ENCODE results near the gene SMAD5.

GRCh38 chr5:136193322-136193935 lies 60.8 kb downstream of the SMAD5 start:
- no peak for TF ChIP-seq POLR2A (IDR thresholded peaks at IDR 0.05)
- TF ChIP-seq, protein P1, sequence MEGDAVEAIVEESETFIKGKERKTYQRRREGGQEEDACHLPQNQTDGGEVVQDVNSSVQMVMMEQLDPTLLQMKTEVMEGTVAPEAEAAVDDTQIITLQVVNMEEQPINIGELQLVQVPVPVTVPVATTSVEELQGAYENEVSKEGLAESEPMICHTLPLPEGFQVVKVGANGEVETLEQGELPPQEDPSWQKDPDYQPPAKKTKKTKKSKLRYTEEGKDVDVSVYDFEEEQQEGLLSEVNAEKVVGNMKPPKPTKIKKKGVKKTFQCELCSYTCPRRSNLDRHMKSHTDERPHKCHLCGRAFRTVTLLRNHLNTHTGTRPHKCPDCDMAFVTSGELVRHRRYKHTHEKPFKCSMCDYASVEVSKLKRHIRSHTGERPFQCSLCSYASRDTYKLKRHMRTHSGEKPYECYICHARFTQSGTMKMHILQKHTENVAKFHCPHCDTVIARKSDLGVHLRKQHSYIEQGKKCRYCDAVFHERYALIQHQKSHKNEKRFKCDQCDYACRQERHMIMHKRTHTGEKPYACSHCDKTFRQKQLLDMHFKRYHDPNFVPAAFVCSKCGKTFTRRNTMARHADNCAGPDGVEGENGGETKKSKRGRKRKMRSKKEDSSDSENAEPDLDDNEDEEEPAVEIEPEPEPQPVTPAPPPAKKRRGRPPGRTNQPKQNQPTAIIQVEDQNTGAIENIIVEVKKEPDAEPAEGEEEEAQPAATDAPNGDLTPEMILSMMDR (IDR thresholded peaks at IDR 0.05): no peak
